GM04503 (cell line): ENCODE measurements around the gene CD302.
"Not testable (repeated sequence)": the region's sequence is repeated elsewhere in the genome, so short reads cannot be mapped to it uniquely, and the experiment has no call there.

Source experiments
- DNase-seq: peaks from one replicate; pipeline ENCODE4 v3.0.0-alpha.2; 2012; ENCODE audit warnings: low read depth

CD302 gene

GRCh38 chr2:159748089-159748488 lies 49.9 kb downstream of the CD302 start:
- no peak for DNase-seq

- not testable (repeated sequence) for DNase-seq
Measured at GRCh38 chr2:159745237-159745636, 52.8 kb downstream of the CD302 start.

GRCh38 chr2:159744363-159744762 lies 53.6 kb downstream of the CD302 start:
- DNase-seq = no peak

GRCh38 chr2:159742846-159743245 lies 55.2 kb downstream of the CD302 start:
- DNase-seq = no peak

GRCh38 chr2:159738509-159739390 lies 59.3 kb downstream of the CD302 start:
- no peak for DNase-seq

- no peak for DNase-seq
Measured at GRCh38 chr2:159737917-159738296, 60.1 kb downstream of the CD302 start.

- DNase-seq = no peak
Measured at GRCh38 chr2:159737292-159737916, 60.6 kb downstream of the CD302 start.

GRCh38 chr2:159736048-159736447 lies 62.0 kb downstream of the CD302 start:
- no peak for DNase-seq

- no peak for DNase-seq
Measured at GRCh38 chr2:159735648-159736047, 62.4 kb downstream of the CD302 start.

GRCh38 chr2:159728629-159729028 lies 69.4 kb downstream of the CD302 start:
- no peak for DNase-seq

- no peak for DNase-seq
Measured at GRCh38 chr2:159725713-159726112, 72.3 kb downstream of the CD302 start.

- not testable (repeated sequence) for DNase-seq
Measured at GRCh38 chr2:159724795-159725572, 73.0 kb downstream of the CD302 start.

- DNase-seq = no peak
Measured at GRCh38 chr2:159722580-159722979, 75.4 kb downstream of the CD302 start.

- DNase-seq = no peak
Measured at GRCh38 chr2:159720676-159721075, 77.3 kb downstream of the CD302 start.
